ENCODE results near the gene FAM120A. TPM values are rescaled to one million over a fixed set of nuclear protein-coding genes. Genes with fewer than 3 reads are reported as not detected.

FAM120A gene
- total RNA-seq, 1 experiment from 2014 or later = 53.3 TPM

GRCh38 chr9:93465855-93466254 lies 14.4 kb downstream of the FAM120A start (continued):
- TF ChIP-seq PRDM15 (CRISPR knock-in tag; IDR thresholded peaks at IDR 0.05) = no peak

- Mint-ChIP-seq H3K27ac (peak overlapping the region; percentile 75), H3K27me3 (ENCODE audit: low read depth) (no peaks in the 10 kb centered on the region), H3K4me3 (no peak overlapping the region), H3K9me3 (no peaks in the 10 kb centered on the region), H3K36me3 (peaks cover 10% of the 10 kb centered on the region), H3K4me1 (peaks cover 76% of the 10 kb centered on the region)
- DNase-seq (ENCODE audit: low spot score) (no peak), ATAC-seq (peak; percentile 32; the same call in 1 of the 2 replicates)
- POLR2A ChIA-PET = no interaction called here
- CTCF ChIA-PET = interaction anchor here (1.0 kb wide), 1 partner anchor 100 kb away, joined by 3 read pairs; no protein-coding TSS in a partner anchor
- no peak for TF ChIP-seq ZNF219 (CRISPR knock-in tag; IDR thresholded peaks at IDR 0.05; ENCODE audit: borderline replicate concordance)
- TF ChIP-seq E2F5 (CRISPR knock-in tag; IDR thresholded peaks at IDR 0.05) = no peak
- TF ChIP-seq ZNF138 (CRISPR knock-in tag; conservative IDR thresholded peaks at IDR 0.05) = no peak
- TF ChIP-seq FOXP4 (CRISPR knock-in tag; IDR thresholded peaks at IDR 0.05) = no peak
- TF ChIP-seq ZNF121 (CRISPR knock-in tag; IDR thresholded peaks at IDR 0.05) = peak; percentile 69; the same call in 1 of the 2 replicates
These were observed 15.1 kb downstream of the FAM120A start for GRCh38 chr9:93466416-93467061.

GRCh38 chr9:93467062-93467416 lies 15.6 kb downstream of the FAM120A start:
- ChIA-PET POLR2A (no interaction called here), CTCF (no interaction called here)
- H3K4me3 Mint-ChIP-seq = no peak overlapping the region
- H3K9me3 Mint-ChIP-seq = no peaks in the 10 kb centered on the region
- no peaks in the 10 kb centered on the region for H3K27me3 Mint-ChIP-seq (ENCODE audit: low read depth)
- DNase-seq (ENCODE audit: low spot score) (no peak), ATAC-seq (no peak)
- peak overlapping the region; percentile 29; the same call in 1 of the 2 replicates for H3K27ac Mint-ChIP-seq
- no peak for TF ChIP-seq ATF1 (CRISPR knock-in tag; IDR thresholded peaks at IDR 0.05)
- no peak for TF ChIP-seq JUN (CRISPR knock-in tag; IDR thresholded peaks at IDR 0.05)
- no peak for TF ChIP-seq USF2 (CRISPR knock-in tag; IDR thresholded peaks at IDR 0.05)
- TF ChIP-seq CREM (CRISPR knock-in tag; IDR thresholded peaks at IDR 0.05) = no peak
- no peak for TF ChIP-seq NFATC4 (CRISPR knock-in tag; IDR thresholded peaks at IDR 0.05)
- TF ChIP-seq MAX (CRISPR knock-in tag; IDR thresholded peaks at IDR 0.05) = no peak
- TF ChIP-seq NR1H2 (CRISPR knock-in tag; IDR thresholded peaks at IDR 0.05) = no peak
- TF ChIP-seq CDX4 (CRISPR knock-in tag; IDR thresholded peaks at IDR 0.05; ENCODE audit: borderline replicate concordance) = no peak
- peaks cover 76% of the 10 kb centered on the region for H3K4me1 Mint-ChIP-seq
- peaks cover 11% of the 10 kb centered on the region for H3K36me3 Mint-ChIP-seq

Data from WTC11 (cell line).